SIG-M5 treated with dmso at 0.1 percent for 504 hours (cell line): ENCODE data around the gene EMILIN3.
"Not testable (repeated sequence)": the region's sequence is repeated elsewhere in the genome, so short reads cannot be mapped to it uniquely, and the experiment has no call there.

Experiments
- DNase-seq: peaks from one replicate; lab custom pipeline; 2025; ENCODE audit not compliant: unreplicated experiment; lab: John Stamatoyannopoulos, UW

Gene EMILIN3

DNA sequence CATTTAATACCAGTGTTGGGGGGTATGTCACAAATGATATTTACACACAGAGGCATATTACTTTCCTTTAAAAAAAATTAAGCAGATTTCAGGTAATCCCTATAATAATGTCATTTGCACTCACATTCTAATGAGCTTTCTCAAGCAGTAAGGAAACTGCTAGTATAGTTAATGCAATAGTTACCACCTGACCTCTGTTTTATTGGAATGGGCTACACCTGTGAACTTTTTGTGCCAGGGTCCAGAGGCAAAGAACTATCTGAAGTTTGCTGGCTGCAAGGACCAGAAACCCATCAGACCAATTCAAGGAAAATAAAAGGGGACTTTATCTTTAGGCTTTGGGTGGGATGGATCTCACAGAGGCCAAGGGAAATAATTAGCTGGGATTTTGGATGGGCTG lies 46.2 kb downstream of the EMILIN3 start:
- DNase-seq, result no peak

- DNase-seq, result no peak
Observed at GRCh38 chr20:41318271-41318649, 48.4 kb downstream of the EMILIN3 start.

DNA sequence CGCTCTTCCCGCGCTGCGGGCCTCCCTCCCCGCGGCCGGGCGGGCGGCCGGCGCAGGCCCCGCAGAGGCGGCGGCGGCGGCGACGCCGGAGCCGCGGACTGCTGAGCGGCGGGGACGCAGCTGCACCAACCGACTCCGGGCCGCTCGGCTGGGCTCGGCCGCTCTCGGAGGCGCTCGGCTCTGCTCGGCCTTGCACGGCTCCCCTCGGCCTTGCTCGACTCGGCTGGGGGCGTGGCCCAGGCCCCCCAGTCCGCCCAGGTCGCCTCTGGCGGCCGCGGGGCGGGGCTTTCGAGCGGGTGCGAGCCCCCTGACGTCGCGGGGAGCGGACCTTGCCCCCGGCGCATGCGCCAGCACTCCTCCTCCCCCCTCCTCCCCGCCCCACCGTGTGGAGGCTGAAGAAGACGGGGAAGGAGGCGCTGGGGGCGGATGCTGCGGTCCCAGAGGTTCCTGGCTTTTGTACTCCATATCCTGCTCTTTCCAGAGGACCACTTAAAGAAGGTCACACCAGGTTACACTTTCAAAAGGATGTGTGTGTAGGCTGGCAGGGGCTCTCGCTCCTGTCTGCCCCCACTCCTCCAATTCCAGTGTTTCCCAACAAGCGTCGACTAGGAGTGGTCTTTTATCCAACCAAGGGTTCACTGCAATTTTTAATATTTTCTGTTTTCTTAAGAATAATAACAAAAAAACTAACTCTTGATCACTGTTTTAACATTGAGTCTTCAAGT lies 48.9 kb downstream of the EMILIN3 start, which contains the start of gene ZHX3:
Gene ZHX3, minus strand, starts transcription at position 186 of the 725 bp plus-strand sequence. CDS start 112,815 bp downstream, outside the sequence.
- peak; percentile 96 for DNase-seq

DNA sequence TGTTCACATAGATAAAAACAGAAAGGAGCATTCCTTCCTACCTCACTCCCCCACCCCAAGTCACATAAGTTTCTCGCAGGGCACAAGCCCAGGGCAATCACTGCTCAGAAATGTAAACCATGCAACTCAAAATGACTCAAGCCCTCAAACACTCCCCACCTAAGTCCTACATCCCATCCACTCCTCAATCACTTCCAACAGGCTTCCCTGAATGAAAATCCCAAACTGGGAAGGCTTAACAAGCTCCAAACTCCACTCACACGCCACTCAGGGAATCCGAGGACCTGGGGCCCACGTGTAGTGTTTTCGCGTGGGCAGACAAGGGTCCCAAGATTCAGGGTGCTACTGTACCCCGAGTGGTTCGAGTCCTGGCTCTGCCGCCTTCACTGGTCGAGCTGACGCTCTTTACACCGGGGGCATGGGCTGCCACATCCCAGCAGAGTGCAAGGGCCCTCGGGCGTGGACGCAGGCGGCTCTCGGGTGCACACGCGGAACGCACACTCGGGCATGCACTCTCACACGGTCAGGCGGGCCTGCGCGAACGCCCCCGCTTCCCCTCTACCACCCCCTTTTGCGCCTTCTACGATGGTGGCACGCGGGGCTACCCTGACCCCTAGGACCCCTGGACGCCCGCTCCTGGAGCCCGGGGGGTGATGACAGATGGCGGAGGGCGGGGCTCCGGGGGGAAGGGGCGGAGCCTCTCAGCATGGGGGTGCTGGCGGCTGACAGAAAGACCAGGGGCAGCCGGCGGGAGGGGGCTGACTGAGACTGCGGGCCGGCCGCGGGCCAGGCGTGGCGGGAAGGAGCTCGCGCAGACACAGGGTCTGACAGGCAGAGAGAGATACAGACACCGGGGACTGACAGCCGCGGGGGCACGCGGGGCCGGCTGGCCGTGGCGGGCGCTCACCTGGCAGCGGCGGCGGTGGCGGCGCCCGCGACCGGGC lies 49.7 kb downstream of the EMILIN3 start:
- peak; percentile 57 for DNase-seq

DNA sequence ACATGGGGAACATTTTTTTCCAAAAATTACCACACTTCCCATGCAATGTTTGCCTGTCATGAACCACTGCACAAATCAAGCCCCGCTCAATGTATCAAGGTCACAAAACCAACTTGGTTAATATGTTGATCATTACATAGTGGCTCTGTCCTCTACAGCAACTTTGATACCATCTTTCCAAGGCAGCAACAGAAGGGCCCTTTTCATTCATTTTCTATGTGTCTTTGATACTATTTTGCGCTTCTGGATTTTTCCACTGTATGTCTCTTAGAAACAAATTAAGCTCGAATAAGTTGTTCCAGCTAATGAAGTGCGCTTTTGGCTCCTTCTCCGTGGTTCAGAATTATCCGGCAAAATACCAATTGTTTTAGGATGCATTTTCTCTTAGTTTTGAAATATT lies 50.6 kb downstream of the EMILIN3 start:
- DNase-seq, result no peak

- DNase-seq, result no peak
Observed at GRCh38 chr20:41314386-41314785, 52.2 kb downstream of the EMILIN3 start.

DNA sequence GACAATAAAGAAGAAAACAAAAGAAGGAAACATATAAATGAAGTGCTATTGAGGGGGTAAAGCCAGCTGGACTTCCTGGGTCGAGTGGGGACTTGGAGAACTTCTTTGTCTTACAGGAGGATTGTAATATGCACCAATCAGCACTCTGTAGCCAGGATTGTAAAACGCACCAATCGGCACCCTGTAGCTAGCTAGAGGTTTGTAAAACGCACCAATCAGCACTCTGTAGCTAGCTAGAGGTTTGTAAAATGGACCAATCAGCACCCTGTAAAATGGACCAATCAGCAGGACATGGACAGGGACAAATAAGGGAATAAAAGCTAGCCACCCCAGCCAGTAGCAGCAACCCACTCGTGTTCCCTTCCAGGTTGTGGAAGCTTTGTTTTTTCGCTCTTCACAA lies 54.6 kb downstream of the EMILIN3 start:
- DNase-seq, result not testable (repeated sequence)
